Stimulated activated CD4-positive, alpha-beta T cell treated with anti-CD3 and anti-CD28 coated beads, Interleukin-12 subunit alpha, Interleukin-12 subunit beta, amount 100 ng/mL, for 24 hours (primary cell): ENCODE data around the gene TRAF3IP1.

Experiments used
- DNase-seq, 2 experiments: peaks; one replicate each; pipeline ENCODE4 v3.0.0-alpha.2; 2020; ENCODE audit warnings: low read depth in 2 of 2

TRAF3IP1 gene

GRCh38 chr2:238448031-238448955 is 128.0 kb downstream of the TRAF3IP1 start:
- DNase-seq, result no peak

DNA sequence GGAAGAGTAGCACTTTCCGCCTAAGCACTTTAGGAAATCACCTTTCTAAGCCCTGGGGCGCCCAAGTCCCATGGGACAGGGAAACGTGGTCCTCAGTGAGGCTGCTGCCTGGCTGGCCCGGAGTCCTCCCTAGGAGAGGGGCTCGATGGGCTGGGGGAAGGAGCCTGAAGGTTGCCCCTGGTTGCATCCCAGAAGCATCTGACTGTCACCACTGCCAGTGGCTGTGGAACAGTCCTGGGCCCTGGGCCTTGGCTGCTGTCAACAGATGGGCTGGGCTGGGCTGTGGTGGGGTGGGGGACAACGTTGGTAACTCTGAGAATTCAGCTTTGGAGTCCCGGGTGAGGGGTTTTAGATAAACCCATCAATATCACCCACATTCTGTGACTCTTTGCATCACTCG is 128.9 kb downstream of the TRAF3IP1 start:
- no peak for DNase-seq

GRCh38 chr2:238449909-238450417 is 129.6 kb downstream of the TRAF3IP1 start:
- DNase-seq, result no peak

- no peak for DNase-seq
Observed at GRCh38 chr2:238450440-238450861, 130.1 kb downstream of the TRAF3IP1 start.
